Measurements from ENCODE around the gene SIX3. TPM values are rescaled to one million over a fixed set of nuclear protein-coding genes. Genes with fewer than 3 reads are reported as not detected.

The SIX3 gene
- polyA plus RNA-seq, 2 of the 4 experiments (the other 2 are of a cell fraction): 0.22 to 0.59 TPM

DNA sequence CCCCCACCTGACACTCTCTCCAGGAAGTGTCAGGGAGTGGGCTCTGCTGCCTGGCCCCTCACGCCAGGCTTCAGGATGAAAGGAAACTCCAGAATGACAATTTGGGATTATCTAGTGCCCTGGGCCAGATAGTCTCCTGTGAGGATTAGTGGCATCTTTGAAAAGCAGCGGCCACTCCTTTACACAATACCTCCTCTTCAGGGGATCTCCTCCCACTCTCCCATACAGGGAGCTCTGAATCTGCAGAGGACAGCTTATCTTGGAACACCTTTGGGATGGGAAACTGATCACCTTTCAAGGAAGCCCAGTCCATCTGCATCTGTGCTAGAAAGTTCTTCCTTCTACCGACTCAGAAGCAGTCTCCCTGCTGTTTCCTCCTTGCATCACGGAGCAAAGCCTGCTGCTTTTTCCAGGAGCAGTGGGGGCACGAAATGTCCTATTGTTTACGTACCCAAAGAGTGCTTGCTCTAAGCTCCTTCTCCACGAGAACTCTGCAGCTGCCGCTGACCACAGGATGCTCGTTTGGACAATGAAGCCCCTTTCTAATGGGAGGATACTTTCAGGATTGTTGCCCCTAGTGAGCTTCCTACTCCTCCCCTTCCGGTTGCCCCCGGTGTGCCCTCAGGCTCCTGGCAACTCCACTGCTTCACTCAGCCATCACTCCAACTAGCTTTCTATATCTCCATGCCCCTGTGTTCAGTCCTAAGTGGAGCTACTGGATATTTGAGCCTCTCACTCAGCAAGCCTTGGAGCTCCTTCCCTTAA lies 31.5 kb downstream of the SIX3 start:
- H3K9me3 ChIP-seq: no peaks in the 10 kb centered on the region
- FAIRE-seq: no peak
- no peak for ATAC-seq
- no peak overlapping the region; a peak in 1 of 6 replicates for H3K27ac ChIP-seq
- no peak for TF ChIP-seq JUN (IDR thresholded peaks at IDR 0.05)
- 61% methylated on average over 11 of the region's 11 CpGs for WGBS (ENCODE audit: missing lambda C conversion rate)
- H3K4me1 ChIP-seq: peaks cover 8% of the 10 kb centered on the region; the same call in 1 of the 3 replicates
- no peak for DNase-seq (ENCODE audit: low read depth in 1 of 2, low spot score in 1 of 2)
- ChIA-PET CTCF (interaction anchor here (0.8 to 9.0 kb wide), 17 partner anchors 8 to 1095 kb away, joined by 3 to 110 read pairs (median 4); no protein-coding TSS in a partner anchor), POLR2A (no interaction called here)
- no peak overlapping the region for H3K4me2 ChIP-seq
- no peak overlapping the region for H3K4me3 ChIP-seq

DNA sequence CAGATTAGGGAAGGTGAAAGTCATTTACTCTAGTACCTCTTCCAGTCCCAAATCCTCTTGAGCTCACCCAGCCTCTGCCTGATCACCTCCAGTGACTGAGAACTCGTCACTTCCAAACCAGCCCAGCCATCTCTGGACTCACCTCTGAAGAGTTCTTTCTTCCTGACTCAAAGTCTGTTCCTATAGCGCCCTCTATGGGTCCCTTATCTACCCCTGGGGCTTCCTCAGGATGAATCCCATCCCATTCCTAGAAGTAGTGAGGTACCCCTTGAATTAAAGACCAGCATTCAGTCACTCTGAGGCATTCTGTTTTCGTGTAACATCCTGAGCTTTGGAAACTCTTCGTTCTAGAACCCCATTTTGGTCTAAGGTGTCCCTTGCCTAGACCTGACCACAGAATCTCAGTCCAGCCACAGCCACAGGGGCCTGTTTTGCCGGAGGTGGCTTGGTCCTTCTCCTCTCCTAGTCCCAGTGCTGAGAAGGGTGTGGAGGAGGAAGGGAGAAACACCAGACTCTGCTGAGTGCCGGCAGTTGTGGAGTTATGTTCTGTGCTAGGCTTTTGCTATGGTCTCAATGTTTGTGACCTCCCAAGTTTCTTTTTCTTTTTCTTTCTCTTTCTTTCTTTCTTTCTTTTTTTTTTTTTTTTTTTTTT lies 32.7 kb downstream of the SIX3 start:
- no peak for FAIRE-seq

DNA sequence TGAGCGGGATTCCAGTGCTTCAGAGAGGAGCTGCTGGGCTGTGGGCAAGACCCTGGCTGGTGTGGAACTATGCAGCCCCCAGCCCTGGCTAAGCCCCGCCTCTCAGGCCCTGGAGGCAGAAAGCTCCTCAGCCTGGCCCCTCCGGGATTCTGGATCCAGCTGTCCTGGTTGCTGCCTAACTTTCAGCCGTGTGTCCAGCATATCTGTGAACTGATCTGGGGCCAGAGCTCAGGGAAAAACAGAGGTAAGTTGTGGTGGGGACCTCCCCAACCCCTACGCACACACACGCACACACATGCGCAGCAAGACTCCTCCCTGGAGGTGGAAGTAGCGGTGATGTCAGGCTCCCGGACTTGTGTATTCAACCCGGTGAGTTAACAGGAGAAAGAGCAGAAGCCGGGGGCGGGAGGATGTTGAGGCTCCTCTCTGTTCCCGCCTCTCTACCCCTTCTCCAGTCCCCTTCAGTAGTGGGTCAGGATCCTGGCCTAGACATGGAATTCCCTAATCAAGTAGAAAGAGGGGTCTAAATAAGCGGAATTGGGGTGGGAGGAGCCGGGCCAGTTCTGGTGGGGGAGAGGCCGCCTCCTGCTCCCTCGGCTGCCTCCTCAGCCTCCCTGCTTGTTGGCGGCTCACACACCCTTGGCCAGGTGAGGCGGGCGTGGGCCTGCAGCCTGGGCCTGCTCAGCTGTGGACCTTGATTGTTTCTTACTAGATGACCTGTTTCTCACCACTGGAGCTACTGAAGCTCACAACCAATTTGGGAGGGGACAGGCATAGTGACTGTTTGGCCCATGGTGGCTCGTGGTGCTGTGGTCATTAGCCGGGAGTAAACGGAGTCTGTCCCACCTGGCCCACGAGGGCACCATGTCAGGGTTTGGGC lies 34.3 kb downstream of the SIX3 start:
- no peak for DNase-seq (ENCODE audit: low read depth in 1 of 2, low spot score in 1 of 2)
- Histone ChIP-seq H3K27ac (no peak overlapping the region), H3K4me2 (no peak overlapping the region), H3K4me3 (no peak overlapping the region), H3K4me1 (peaks cover 6% of the 10 kb centered on the region; the same call in 1 of the 3 replicates), H3K9me3 (no peaks in the 10 kb centered on the region)
- TF ChIP-seq HOXA7 (CRISPR knock-in tag; IDR thresholded peaks at IDR 0.05) (no peak), SREBF2 (IDR thresholded peaks at IDR 0.05) (no peak), RNF2 (IDR thresholded peaks at IDR 0.05; ENCODE audit: borderline replicate concordance, low read depth) (no peak)
- CTCF ChIA-PET: interaction anchor here (1.0 to 9.0 kb wide), 9 partner anchors 9 to 526 kb away, joined by 3 to 110 read pairs (median 6); no protein-coding TSS in a partner anchor
- no peak for ATAC-seq
- POLR2A ChIA-PET: no interaction called here
- FAIRE-seq: no peak
- WGBS (ENCODE audit: missing lambda C conversion rate): 81% methylated on average over 24 of the region's 24 CpGs

More for the DNA sequence above, 32.7 kb downstream of the SIX3 start:
- Histone ChIP-seq H3K9me3 (no peaks in the 10 kb centered on the region), H3K4me3 (no peak overlapping the region), H3K4me2 (no peak overlapping the region), H3K27ac (no peak overlapping the region; a peak in 1 of 6 replicates), H3K4me1 (peaks cover 8% of the 10 kb centered on the region; the same call in 1 of the 3 replicates)
- ChIA-PET CTCF (interaction anchor here (0.6 to 9.0 kb wide), 17 partner anchors 10 to 1096 kb away, joined by 3 to 110 read pairs (median 5); no protein-coding TSS in a partner anchor), POLR2A (no interaction called here)
- ATAC-seq (peak; percentile 73 to 90; a peak in 5 of 6 replicates), DNase-seq (ENCODE audit: low read depth in 1 of 2, low spot score in 1 of 2) (peak; percentile 77 to 79)
- WGBS (ENCODE audit: missing lambda C conversion rate): 33% methylated on average over 6 of the region's 6 CpGs
- TF ChIP-seq MYC (IDR thresholded peaks at IDR 0.05; ENCODE audit: borderline replicate concordance, low read length): no peak
- TF ChIP-seq, protein P1, sequence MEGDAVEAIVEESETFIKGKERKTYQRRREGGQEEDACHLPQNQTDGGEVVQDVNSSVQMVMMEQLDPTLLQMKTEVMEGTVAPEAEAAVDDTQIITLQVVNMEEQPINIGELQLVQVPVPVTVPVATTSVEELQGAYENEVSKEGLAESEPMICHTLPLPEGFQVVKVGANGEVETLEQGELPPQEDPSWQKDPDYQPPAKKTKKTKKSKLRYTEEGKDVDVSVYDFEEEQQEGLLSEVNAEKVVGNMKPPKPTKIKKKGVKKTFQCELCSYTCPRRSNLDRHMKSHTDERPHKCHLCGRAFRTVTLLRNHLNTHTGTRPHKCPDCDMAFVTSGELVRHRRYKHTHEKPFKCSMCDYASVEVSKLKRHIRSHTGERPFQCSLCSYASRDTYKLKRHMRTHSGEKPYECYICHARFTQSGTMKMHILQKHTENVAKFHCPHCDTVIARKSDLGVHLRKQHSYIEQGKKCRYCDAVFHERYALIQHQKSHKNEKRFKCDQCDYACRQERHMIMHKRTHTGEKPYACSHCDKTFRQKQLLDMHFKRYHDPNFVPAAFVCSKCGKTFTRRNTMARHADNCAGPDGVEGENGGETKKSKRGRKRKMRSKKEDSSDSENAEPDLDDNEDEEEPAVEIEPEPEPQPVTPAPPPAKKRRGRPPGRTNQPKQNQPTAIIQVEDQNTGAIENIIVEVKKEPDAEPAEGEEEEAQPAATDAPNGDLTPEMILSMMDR (IDR thresholded peaks at IDR 0.05): peak; percentile 64
- peak; percentile 70 to 86 for TF ChIP-seq RAD21 (conservative IDR thresholded peaks at IDR 0.05 in 1 of 2, IDR thresholded peaks at IDR 0.05 in 1 of 2)
- peak; percentile 43; the same call in 2 of the 3 replicates for TF ChIP-seq SMC3 (IDR thresholded peaks at IDR 0.05)

DNA sequence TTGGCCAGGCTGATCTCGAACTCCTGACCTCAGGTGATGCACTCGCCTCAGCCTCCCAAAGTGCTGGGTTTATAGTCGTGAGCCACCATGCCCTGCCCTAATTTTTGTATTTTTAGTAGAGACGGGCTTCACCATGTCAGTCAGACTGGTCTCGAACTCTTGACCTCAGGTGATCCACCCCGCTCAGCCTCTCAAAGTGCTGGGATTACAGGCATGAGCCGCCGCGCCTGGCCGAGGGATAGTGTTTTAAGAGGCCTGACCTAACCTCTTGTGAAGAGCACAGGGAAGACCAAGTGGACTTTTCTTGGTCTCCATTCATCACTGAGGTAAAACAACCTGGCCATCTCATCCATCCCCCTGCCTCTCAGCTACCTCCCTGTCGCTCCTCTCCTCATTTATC lies 38.1 kb downstream of the SIX3 start:
- FAIRE-seq: no peak
- CTCF ChIA-PET: interaction anchor here (10.7 to 13.0 kb wide), 2 partner anchors 30 to 520 kb away, joined by 170 to 305 read pairs; partner anchors contain the start of gene SIX2
- 68% methylated on average over 11 of the region's 11 CpGs for WGBS (ENCODE audit: missing lambda C conversion rate)
- TF ChIP-seq BHLHE40 (IDR thresholded peaks at IDR 0.05; ENCODE audit: low read depth, low read length) (no peak), SREBF2 (IDR thresholded peaks at IDR 0.05) (no peak), CHD2 (IDR thresholded peaks at IDR 0.05; ENCODE audit: low read length, partially characterized antibody) (no peak), RCOR1 (IDR thresholded peaks at IDR 0.05; ENCODE audit: low read depth, low read length) (no peak), GATA3 (IDR thresholded peaks at IDR 0.05; ENCODE audit: borderline replicate concordance) (no peak), POLR2A (IDR thresholded peaks at IDR 0.05; ENCODE audit: low read length) (no peak), FOSB (CRISPR knock-in tag; IDR thresholded peaks at IDR 0.05) (no peak), TFCP2L1 (CRISPR knock-in tag; IDR thresholded peaks at IDR 0.05) (no peak), RNF2 (IDR thresholded peaks at IDR 0.05; ENCODE audit: borderline replicate concordance, low read depth) (no peak), CEBPB (IDR thresholded peaks at IDR 0.05) (no peak), FOXS1 (CRISPR knock-in tag; IDR thresholded peaks at IDR 0.05) (no peak), HOXB5 (CRISPR knock-in tag; IDR thresholded peaks at IDR 0.05) (no peak), JUNB (IDR thresholded peaks at IDR 0.05) (no peak), RFX5 (IDR thresholded peaks at IDR 0.05) (no peak)
- TF ChIP-seq, protein P2, sequence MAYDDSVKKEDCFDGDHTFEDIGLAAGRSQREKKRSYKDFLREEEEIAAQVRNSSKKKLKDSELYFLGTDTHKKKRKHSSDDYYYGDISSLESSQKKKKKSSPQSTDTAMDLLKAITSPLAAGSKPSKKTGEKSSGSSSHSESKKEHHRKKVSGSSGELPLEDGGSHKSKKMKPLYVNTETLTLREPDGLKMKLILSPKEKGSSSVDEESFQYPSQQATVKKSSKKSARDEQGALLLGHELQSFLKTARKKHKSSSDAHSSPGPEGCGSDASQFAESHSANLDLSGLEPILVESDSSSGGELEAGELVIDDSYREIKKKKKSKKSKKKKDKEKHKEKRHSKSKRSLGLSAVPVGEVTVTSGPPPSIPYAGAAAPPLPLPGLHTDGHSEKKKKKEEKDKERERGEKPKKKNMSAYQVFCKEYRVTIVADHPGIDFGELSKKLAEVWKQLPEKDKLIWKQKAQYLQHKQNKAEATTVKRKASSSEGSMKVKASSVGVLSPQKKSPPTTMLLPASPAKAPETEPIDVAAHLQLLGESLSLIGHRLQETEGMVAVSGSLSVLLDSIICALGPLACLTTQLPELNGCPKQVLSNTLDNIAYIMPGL (CRISPR knock-in tag; IDR thresholded peaks at IDR 0.05; ENCODE audit: borderline replicate concordance): no peak
- TF ChIP-seq, protein P3, sequence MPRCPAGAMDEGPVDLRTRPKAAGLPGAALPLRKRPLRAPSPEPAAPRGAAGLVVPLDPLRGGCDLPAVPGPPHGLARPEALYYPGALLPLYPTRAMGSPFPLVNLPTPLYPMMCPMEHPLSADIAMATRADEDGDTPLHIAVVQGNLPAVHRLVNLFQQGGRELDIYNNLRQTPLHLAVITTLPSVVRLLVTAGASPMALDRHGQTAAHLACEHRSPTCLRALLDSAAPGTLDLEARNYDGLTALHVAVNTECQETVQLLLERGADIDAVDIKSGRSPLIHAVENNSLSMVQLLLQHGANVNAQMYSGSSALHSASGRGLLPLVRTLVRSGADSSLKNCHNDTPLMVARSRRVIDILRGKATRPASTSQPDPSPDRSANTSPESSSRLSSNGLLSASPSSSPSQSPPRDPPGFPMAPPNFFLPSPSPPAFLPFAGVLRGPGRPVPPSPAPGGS (IDR thresholded peaks at IDR 0.05): no peak

More for the DNA sequence above, 38.1 kb downstream of the SIX3 start:
- no peak for ATAC-seq
- POLR2A ChIA-PET: no interaction called here
- no peak overlapping the region for H3K27ac ChIP-seq
- no peaks in the 10 kb centered on the region for H3K4me1 ChIP-seq
- no peak overlapping the region for H3K4me3 ChIP-seq
- no peak overlapping the region for H3K4me2 ChIP-seq
- DNase-seq (ENCODE audit: low read depth in 1 of 2, low spot score in 1 of 2): no peak
- H3K9me3 ChIP-seq: no peaks in the 10 kb centered on the region
